Fibroblast of mammary gland (primary cell): ENCODE results near the gene PRDM16.

ENCODE experiments used
- DNase-seq: peaks from one replicate; pipeline ENCODE4 v3.0.0-alpha.2; 2010; ENCODE audit warnings: low read depth
- H3K4me3 ChIP-seq: 2 replicates; pipeline ENCODE4 v1.5.1; 2011; ENCODE audit warnings: low read depth, mild to moderate bottlenecking, low read length, moderate library complexity; ENCODE audit not compliant: control insufficient read depth
- CTCF ChIP-seq: conservative IDR thresholded peaks from 2 replicates; pipeline ENCODE4 v1.5.1; 2011; ENCODE audit warnings: low read depth, low read length, inconsistent platforms; ENCODE audit not compliant: control insufficient read depth, insufficient read depth

Gene PRDM16

DNA sequence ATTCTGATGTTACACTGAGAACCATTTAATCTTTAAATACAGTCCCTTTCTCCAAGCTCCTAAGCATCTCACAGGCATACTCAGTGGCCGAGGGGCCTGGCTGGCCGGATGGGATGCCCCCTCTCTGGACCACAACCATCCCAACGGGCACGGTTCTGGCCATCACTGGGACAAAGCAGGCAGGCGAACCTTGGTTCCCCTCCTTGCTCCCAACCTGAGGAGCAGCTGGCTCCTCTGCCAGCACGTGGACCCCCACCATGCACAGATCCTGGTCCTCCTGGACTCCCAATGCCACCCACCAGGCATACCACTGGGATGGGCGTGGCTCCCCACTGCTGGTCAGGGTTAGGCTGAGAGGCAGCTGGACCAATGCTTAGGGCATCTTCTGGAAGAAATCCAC is 19.8 kb upstream of the PRDM16 start:
- no peak for DNase-seq
- TF ChIP-seq CTCF: no peak

GRCh38 chr1:3049905-3050304 is 19.1 kb upstream of the PRDM16 start:
- TF ChIP-seq CTCF: no peak
- H3K4me3 ChIP-seq: no peak overlapping the region
- DNase-seq: no peak

More for the DNA sequence above, 19.8 kb upstream of the PRDM16 start:
- H3K4me3 ChIP-seq: no peak overlapping the region

- DNase-seq: no peak
- no peak overlapping the region for H3K4me3 ChIP-seq
- no peak for TF ChIP-seq CTCF
Observed at GRCh38 chr1:3050603-3051002, 18.4 kb upstream of the PRDM16 start.

DNA sequence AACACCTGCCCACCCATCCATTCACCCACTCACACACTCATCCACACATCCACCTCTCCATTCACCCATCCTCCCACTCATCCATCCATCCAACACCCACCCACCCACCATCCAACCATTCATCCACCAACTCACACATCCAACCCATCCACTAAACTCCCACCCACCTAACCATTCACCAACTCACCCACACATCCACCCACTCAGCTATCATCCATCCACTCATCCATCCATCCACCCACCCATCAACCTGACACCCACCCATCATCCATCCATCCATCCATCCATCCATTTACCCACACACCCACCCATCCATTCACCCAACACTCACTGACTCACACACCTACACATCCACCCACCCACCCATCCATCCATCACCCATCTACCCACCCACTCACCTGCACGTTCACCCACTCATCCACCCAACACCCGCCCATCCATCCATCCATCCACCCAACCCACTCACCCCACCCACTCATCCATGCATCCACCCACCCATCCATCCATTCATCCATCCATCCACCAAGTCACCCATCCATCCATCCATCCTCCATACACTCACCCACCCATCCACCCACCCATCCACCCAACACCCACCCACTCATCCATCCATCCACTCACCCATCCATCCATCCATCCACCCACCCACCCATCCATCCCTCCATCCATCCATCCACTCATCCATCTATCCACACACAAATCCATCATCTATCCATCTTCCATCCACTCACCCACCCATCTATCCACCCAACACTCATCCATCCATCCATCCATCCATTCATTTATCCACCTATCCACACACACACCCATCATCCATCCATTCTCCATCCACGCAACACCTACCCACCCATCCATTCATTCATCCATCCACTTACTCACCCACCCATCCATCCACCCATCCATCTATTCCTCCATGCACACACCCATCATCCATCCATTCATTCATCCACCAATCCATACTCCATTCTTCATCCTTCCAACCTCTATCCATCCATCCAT is 17.4 kb upstream of the PRDM16 start:
- no peak overlapping the region for H3K4me3 ChIP-seq
- DNase-seq: no peak
- no peak for TF ChIP-seq CTCF

- TF ChIP-seq CTCF: no peak
- no peak for DNase-seq
- no peak overlapping the region for H3K4me3 ChIP-seq
Observed at GRCh38 chr1:3052501-3052900, 16.5 kb upstream of the PRDM16 start.

- no peak for DNase-seq
- no peak for TF ChIP-seq CTCF
- no peak overlapping the region for H3K4me3 ChIP-seq
Observed at GRCh38 chr1:3053366-3053980, 15.5 kb upstream of the PRDM16 start.
